HG03060 (cell line): Measurements from ENCODE around the gene STYX.

Source experiments
- ATAC-seq: cut with Tn5 transposase; IDR thresholded peaks from one replicate; pipeline ENCODE4 v1.9.1; 2021; ENCODE audit warnings: low read depth, moderate number of reproducible peaks; ENCODE audit not compliant: unreplicated experiment

The STYX gene

DNA sequence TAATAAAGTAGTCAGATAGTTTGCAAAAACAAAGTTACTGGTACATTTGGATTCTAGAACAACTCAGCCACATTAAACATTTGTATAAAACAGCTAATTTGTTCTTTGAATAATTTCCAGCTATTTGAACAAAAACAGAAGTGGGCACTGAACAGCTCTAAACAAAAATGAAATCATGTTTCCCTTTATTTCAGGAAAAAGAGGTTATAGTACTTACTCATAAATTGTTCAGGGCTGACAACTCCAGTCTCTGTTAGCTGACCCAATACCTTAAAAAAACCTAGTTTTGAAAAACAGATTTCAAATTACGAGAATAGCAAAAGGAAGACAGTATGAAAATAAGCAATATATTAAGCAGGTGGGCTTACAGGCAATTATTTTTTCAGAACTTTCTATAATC lies 53.2 kb downstream of the STYX start:
- no peak for ATAC-seq

DNA sequence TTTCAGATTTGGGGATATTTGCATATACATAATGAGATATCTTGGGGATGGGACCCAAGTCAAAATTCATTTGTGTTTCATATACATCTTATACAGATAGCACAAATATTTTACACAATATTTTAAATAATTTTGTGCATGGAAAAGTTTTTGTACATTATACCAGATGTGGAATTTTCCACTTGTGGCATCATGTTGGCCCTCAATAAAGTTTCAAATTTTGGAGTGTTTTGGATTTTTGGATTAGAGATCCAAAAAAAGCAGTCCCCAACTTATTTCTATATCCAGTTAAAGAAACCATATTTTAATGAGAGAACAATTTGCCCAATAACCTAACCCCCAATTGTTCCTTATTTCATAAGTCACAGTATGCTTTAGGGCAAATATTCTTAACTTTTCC lies 56.9 kb downstream of the STYX start:
- no peak for ATAC-seq

DNA sequence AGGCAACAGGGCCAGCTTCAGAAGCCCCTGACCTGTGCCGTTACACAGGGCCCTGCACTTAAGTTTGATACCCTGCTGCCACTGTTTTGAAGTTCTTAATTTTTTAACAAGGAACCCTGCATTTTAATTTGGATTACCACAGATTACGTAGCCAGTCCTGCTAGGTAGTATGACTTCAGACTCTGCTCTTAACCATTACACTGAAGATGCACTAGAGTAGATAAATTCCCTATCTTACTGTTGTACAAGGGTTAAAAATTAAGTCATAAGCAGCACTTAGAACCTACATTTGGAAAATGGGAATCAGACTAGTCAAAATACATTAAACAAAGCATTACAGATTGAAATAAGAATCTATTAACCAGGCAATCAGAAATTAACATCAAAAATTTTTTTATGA lies 59.2 kb downstream of the STYX start:
- ATAC-seq: no peak

- ATAC-seq: no peak
These were observed 60.2 kb downstream of the STYX start for GRCh38 chr14:52790011-52790755.

GRCh38 chr14:52790756-52791222 lies 60.8 kb downstream of the STYX start:
- no peak for ATAC-seq

DNA sequence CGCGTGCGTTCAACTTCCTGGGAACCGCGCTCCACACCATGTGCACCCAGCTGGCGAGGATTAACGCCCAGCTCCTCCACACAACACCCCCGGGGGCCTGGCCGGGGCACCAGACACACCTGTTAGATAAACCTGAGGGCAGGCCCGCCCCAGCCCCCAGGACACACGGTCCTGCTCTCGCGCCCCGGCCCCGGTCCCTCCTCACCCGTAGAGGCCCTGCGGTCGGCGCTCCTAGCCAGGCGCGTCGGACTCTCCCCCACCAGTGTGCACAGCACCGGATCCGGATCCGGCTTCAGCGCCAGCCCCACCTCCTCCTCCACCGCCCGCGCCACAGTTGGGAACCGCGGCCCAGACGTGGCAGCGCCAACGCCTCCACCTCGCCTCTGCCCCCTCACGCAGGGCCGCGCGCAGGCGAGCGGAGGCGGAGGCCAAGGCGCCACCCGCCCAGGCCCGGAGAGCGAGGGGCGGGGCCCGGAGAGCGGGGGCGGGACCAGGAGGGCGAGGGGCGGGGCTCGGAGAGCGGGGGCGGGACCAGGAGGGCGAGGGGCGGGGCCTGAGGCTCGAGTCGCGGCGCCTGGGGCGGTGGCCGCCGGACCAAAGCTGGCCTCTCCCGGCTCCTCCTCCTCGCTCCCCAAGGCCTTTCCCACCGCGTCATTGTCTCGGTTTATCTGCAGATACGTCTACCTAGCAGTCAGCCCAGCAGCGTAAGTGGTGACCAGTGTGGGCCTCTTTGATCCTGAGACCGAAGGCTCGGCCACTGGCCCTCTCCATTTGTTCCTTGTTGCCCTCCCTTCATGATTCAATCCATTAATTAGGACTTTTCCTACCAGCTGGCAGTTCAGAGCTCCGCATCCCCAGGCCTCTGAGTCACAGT lies 61.5 kb downstream of the STYX start, which contains the start of gene GNPNAT1:
Gene GNPNAT1, minus strand, starts transcription at position 385 of the 874 bp plus-strand sequence. CDS start 6,957 bp downstream, outside the sequence.
- no peak for ATAC-seq

DNA sequence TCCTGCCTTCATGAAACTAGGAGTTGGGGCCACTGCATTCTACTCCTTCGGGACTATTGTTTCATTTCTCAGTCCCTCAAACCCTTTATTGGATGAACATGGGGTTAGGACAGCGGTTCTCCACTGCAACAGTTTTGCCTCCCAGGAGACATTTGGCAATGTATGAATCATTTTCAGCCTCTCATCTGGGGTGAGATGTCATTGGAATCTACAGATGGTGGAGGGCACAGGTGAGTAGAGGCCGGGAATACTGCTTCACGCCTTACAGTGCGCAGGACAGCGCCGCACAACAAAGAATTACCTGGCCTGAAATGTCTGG lies 62.1 kb downstream of the STYX start:
- ATAC-seq: no peak

- ATAC-seq: no peak
These were observed 63.1 kb downstream of the STYX start for GRCh38 chr14:52793061-52793460.

- no peak for ATAC-seq
These were observed 67.7 kb downstream of the STYX start for GRCh38 chr14:52797653-52798052.

DNA sequence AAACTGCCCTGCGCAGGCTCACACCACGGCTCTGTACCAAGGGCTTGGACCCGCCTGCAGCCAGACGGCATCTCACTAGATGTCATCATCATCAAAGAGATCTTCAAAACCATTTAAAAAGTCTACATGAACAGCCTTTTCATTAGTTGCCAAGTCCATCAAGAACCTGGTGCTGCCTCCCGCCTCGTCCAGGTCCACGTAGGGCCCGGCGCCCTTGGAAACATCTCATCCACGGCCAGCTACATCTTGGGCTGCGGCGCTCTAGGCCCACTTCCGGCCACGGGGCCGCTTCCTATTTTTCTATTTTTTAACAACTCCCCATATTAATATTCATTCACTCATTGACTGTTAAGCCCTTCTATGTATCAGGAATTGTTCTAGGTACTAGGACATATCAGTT lies 68.9 kb downstream of the STYX start:
- no peak for ATAC-seq

GRCh38 chr14:52801014-52801712 lies 71.2 kb downstream of the STYX start:
- no peak for ATAC-seq

GRCh38 chr14:52802597-52802996 lies 72.6 kb downstream of the STYX start:
- ATAC-seq: no peak

DNA sequence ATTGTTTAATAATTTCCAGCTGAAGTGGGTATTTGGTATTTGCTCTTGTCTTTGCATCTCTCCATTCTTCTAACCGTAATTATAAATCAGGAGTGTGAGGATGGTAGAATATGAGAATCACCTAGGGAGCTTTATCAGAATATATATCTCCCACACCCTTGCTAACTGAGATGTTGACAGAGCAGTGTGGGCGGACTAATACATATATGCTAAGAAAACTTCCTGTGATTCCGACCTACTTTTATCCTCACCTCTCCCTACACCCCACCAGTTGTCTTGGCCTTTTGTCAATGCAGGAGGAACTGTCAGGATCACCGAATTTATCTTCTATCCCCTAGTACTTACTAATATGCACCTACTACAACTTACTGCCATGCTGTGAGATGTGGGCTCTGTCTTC lies 76.1 kb downstream of the STYX start:
- no peak for ATAC-seq

DNA sequence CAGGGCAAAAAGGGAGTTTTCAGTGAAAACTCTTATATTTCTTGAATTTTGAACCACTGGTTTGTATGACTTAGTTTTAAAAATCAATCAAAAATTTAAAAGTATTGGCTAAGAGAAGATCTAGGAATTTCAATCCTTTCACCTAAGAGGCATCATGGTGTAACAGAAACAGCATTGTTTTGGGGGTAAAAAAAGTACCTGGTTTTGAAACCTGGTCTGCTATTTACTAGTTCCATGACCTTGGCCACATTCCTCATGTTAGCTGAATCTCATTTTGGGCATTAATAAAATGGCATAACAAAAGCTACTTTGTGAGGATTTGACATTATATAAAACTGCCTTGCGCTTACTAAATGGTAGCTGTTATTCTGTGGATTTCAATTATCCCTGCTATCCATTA lies 78.1 kb downstream of the STYX start:
- no peak for ATAC-seq

- ATAC-seq: no peak
These were observed 91.9 kb downstream of the STYX start for GRCh38 chr14:52821805-52822250.

- no peak for ATAC-seq
These were observed 94.5 kb downstream of the STYX start for GRCh38 chr14:52824462-52824861.
